Measurements from ENCODE around the gene MYH1.
"Not testable (repeated sequence)": the region's sequence is repeated elsewhere in the genome, so short reads cannot be mapped to it uniquely, and the experiment has no call there.

MYH1 gene

DNA sequence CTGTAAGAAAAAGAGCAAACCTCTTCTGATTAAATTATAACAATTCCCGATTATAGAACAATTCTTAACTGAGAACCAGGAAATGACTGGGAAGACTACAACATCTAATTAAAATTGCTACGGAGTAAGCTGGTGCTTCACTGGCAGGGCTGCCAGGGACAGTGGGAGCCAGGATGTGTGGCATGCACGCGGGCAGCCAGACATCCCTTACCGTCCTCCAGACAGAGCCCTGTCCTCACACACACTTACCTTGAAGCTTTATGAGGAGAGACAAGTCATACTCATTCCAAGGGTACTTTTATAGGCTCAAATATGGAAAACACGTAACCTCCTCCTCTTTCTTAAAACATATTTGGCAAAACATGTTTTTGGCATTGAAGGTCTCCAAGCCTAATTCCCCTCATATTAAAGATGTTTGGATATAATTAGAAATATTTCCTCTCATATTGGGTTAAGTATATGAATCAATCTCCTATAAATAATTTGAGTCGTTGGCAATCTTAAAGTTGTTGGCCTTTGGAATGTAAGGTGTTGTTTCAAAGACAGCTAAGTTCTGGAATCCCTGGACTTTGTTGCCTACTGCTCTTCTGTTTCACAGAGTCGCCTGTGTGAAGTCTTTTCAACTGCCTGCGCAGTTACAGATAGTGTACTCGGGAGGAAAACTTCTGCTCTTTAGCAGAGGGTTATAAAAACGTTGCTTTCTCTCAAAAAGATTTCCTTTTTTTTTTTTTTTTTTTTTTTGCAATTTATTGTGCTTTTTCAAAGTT, at the start of gene MYH1:
Gene MYH1, minus strand, starts transcription at position 272 of the 767 bp plus-strand sequence. CDS start 1,900 bp downstream, outside the sequence.
- no peak for DNase-seq

- DNase-seq: no peak
Observed at GRCh38 chr17:10563991-10564660, 45.8 kb upstream of the MYH1 start.

DNA sequence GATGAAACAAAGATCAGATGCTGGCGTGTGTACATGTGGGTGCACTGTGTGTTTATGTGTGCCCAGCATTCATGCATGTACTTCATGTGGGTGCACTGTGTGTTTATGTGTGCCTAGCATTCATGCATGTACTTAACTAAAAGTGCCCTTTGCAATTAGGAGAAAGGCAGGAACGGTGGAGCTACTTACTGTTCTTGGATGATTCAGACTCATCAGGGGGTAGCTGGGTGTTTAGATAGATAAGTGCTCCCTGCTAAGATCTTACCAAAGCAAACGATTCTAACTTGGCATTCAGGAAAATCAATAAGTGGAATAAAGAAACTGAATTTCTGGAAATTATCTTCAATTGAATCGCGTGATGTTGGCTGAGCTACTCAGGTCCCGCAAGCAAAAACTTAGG, 39.7 kb upstream of the MYH1 start:
- DNase-seq: no peak

- no peak for DNase-seq
Observed at GRCh38 chr17:10557422-10557821, 39.1 kb upstream of the MYH1 start.

DNA sequence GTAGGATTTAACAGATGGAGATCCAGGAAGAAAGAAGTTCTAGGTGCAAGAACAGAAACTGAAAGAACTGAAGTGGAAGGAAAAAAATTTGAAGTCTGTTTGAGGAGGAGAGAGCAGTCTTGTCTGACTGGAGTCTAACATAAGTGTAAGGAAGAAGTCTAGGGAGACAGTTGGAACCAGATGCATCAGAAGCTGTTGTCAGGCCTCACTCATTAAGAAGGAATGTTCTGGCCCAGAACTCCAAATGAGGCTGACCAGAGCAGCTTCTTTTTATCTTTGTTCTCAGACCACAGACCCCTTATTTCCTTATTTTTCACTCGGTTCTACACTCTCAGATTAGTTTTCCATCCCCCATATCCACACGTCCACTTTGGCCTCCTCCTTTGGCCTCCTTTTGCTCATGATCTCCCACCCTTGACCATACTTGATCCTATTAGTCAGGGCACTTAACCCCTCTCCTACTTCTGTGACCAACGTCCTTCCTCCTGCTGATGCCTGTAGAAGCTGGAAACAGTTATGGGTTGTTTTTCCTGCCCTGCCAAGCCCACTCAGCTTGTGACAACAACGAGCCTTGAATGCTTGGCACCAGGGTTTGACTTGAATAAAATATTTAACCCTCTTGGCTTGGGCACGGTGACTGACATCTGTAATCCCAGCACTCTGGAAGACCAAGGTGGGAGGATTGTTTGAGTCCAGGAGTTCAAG, 38.1 kb upstream of the MYH1 start:
- no peak for DNase-seq

DNA sequence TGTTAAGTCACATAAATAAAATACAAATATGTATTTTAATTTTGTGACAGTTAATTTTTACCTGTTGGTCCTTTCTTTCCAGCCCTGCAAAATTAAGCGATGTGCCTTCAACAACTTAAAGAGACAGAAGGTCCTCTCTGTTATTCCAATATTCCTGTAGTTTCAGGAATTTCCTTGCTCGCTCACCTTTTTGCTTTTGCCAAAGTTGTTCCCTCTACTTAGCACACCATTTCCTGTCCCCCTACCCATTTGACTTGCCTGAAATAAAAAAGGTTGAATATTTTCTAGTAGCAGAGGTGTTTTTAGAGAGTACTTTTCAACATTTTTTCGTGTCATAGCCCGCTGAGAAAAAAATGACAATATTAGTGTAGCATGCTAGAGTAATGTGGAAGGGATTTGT, 31.7 kb upstream of the MYH1 start:
- DNase-seq: no peak

DNA sequence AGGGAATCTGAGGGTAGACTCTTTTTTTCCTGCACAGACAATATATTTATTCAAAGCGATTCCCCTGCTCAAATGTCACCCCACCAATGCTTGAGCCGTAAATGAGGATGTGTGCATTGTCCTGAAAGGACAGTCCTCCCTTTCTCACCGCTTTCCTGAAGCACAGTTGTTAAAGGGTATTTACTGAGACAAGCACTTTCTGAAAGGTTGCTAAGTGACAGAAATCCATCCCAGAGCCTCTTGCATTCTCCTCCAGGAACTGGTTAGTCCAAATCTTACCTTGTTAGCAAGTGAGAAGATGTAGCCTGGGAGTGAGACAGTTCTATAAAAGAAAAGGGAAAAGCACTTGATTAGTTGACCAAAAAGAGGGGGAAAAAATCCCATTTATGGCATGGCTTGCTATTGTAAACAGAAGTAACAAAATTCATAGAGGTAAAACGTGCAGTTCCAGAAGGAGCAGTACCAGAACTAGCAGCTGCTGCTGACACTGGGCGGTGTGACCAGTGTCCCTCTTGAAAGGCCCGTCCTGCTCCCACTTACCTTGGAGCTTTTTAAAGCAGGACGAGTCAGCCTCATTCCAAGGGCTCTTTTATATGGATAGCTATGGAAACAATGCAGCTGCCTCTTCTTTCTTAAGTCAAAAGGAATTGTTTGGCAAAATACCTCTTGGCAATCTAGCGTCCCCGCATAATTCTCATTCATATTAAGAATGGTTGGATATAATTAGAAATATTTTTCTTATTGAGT, 30.9 kb upstream of the MYH1 start, which contains the start of gene MYH2:
Gene MYH2, minus strand, starts transcription at position 563 of the 747 bp plus-strand sequence. CDS start 1,738 bp downstream, outside the sequence.
- no peak for DNase-seq

DNA sequence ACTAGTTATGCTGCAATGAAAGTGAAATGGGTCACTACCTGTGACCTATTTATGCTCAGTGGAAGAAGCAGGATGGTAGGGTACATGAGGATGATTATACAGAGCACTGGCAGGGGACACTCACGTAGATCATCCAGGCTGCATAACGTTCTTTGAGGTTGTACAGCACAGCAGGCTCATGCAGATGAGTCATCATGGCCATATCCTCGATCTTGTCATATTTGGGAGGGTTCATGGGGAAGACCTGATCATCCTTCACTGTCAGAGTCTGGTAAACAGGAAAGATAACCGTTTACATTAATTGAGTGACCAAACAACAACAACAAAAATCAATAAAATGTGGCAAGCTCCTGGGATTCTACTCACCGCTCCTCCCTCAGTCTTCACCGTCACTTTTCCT, 29.0 kb upstream of the MYH1 start:
- no peak for DNase-seq

DNA sequence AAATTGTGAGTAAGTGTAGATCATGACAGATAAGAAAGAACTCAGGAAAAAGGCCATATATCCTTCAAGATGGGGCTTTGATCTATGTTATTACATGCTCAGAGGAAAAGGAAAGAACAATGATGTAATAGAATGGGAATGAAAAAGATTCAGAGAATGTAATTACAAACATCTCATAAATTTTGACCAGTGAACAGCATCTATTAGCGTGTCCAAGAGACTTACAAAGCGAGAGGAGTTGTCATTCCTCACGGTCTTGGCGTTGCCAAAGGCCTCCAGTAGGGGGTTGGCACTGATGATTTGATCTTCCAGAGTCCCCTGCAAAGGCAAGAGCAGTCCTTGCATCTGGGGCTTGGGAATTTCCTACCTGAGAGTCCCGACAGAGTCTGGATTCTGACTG, 25.1 kb upstream of the MYH1 start:
- not testable (repeated sequence) for DNase-seq

DNA sequence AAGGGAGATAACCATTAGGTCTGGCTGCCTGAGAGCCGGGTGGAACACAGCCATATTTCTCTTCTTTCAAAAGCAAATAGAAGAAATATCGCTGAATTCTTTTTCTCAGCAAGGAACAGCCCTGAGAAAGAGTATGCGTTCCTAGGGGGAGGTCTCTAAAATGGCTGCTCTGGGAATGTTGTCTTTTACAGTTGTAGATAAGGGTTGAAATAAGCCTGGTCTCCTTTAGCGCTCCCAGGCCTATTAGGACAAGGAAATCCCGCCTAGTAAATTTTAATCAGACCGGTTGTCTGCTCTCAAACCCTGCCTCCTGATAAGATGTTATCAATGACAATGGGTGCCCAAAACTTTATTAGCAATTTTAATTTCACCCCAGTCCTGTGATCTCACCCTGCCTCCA, 22.8 kb upstream of the MYH1 start:
- DNase-seq: not testable (repeated sequence)

DNA sequence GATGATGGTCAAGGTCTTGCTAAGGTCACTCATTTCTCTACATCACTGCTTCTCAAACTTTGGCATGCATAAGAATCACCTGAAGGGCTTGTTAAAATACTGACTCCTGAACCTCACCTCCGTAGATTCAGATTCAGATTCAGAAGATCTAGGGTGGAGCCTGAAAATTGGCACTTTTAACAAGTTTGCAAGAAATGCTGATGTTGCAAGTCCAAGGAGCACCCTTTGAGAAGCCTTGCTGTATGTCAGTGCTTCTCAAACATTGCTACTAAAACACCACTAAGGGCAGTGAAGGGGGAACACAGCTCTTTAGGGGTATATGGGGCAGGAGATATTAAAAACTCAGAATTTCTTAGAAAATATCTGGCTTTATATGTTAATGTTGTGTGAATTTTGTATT, 13.7 kb upstream of the MYH1 start:
- DNase-seq: no peak

GRCh38 chr17:10527419-10527818, 9.1 kb upstream of the MYH1 start:
- no peak for DNase-seq

DNA sequence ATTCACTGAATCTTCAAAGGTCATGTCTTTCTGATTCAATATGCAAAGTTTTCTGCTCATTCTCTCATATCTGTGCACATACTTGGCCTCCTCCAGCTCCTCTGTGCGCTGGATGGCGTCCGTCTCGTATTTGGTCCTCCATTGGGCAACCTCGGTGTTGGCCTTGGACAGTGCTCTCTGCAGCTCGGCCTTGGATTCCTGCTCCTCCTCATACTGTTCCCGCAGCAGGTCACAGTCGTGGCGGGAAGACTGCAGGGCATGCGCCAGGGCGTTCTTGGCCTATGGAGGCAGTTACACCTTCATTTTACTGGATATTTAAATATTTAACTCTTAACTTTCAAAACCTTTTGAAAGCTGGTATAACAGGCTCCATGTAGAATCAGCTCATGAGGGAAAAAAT, 8.2 kb upstream of the MYH1 start:
- no peak for DNase-seq

- no peak for DNase-seq
Observed at GRCh38 chr17:10523064-10523463, 4.7 kb upstream of the MYH1 start.

DNA sequence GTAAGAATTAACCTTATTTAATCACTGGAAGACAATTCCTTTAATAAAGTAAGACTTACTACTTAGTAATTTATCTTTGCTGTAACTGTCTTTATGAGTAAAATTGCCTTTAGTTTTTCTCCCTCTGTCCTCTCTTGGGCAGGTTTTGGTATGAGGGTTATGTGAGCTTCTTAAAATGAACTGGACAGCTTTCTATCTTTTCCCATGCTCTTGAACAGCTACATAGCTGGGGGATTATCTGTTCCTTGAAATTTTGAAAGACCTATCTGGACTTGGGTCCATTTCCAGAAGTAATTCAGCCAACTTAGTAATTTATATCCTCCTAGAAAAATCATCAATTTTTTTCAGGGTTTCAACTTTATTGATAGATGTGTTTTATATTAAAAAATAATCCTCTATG, 3.6 kb upstream of the MYH1 start:
- DNase-seq: no peak

DNA sequence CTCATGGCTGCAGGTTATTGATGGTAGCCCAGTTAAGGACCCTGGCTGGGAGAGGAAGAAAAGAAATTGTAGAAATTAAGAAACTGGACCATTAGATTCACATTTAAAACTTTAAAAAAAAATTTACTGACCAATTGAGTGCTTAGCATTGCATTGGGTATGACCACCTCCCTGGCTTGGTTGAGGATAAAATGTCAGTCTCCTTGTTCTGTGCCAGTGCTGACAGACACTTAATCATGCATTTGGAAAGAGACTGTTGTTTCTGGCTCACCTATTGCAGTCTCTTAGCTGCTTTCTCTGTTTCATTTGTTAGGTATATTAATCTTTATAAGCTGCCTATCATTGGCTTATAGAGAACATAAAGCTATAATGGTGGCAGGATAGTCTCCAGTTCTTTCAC, 1.7 kb downstream of the MYH1 start:
- no peak for DNase-seq

DNA sequence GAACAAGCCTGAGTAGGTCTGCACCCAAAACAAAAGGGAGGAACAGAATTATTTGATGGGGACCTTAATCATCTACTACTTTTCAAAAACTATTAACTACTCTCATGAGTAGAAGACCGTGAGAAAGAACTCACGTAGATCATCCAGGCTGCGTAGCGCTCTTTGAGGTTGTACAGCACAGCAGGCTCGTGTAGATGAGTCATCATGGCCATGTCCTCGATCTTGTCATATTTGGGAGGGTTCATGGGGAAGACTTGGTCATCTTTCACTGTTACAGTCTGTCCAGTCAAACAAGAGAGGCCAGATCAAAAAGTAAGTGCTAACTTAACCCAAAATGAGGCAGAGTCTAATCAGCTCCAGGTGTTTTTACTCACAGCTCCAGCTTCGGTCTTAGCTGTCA, 2.3 kb downstream of the MYH1 start:
- DNase-seq: no peak

GRCh38 chr17:10513299-10514067, 4.9 kb downstream of the MYH1 start:
- no peak for DNase-seq

DNA sequence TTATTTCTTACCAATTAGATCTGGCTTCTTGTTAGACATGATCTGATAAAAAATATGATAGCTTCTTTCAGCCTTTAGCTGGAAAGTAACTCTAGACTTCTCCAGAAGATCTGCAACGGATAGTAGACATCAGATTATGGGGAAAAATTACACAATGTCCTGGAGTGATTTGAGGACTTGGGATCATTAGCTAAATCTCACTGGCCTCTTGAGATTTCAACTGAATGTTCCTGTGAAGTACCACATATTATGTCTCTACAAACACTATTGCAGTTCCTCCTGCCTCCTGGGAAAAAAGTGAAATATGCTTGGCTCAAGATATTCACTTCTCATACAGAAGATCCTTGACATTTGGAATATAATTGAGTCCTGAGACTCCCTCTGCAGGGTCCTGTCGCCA, 5.5 kb downstream of the MYH1 start:
- DNase-seq: no peak

GRCh38 chr17:10499950-10500349, 18.4 kb downstream of the MYH1 start:
- DNase-seq: no peak

- DNase-seq: no peak
Observed at GRCh38 chr17:10492004-10492403, 26.3 kb downstream of the MYH1 start.

- no peak for DNase-seq
Observed at GRCh38 chr17:10482252-10482651, 36.1 kb downstream of the MYH1 start.
